Measurements from ENCODE around the gene CHKB. TPM values are rescaled to one million over a fixed set of nuclear protein-coding genes. Genes with fewer than 3 reads are reported as not detected.
"Not testable (repeated sequence)": the region's sequence is repeated elsewhere in the genome, so short reads cannot be mapped to it uniquely, and the experiment has no call there.

CHKB gene
- total RNA-seq, 1 experiment from 2014 or later: 14.3 TPM

DNA sequence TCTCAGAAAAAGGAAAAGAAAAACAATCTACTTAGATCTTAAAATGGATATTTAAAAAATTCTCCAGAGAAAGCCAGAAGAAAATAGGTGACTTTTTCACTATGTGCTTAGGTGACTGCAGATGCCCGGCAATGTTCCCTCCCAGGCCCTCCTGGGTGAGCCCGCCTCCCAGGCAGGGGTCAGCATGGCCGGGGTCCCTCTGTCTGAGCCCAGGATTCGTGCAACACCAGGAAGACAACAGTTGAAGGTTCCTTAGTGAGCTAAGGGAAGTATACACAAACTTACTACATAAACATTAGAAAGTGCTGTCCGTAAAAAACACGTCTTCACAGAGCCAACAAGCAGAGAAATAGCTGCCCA is 29.5 kb upstream of the CHKB start:
- DNase-seq (ENCODE audit: low read depth): no peak

DNA sequence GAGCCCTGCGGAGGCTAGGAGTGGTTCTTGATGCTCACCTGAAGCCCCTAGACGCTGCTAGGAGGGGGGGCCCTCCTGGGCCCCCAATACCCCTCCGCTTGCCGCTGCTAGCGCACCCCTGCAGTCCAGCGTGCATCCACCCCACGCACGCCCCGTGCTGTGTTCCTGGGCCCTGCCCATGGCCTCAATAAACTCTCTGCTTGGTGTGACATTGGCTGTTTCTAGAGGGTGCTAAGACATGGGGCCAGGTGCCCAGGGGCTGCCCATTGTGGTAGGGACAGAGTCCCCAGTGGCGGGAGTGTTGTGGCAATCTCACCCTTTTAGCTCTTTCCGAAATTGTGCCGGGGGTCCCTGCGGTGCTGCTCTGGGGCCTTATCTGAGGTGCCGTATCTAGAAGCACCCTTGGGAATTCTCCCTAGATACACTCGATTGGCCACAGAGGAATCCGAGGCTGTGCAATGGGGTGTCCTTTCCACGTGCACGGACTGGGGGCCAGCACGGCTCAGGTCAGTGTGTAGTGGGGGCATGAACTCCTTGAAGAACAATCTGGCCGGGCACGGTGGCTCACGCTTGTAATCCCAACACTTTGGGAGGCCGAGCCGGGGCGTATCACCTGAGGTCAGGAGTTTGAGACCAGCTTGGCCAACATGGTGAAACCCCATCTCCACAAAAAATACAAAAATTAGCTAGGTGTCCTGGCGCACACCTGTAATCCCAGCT is 28.9 kb upstream of the CHKB start:
- no peak for DNase-seq (ENCODE audit: low read depth)

DNA sequence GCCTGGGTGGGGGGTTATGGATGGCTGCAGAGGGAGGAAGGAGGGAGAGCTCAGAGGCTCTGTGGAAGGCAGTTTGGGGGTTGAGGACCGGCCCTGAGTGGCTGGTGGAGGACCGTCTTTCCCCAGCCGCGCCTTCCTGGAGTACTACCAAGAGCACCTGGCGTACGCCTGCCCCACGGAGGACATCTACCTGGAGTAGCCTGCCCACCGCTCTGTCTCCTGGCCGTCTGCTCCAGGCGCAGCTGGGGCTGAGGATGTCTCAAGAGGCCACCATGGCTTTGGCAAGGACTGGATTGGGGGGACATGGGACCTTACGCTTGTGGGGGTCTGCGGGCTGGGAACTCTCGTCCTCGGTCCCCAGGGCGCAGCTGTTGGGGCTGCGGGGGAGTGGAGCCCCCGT is 27.9 kb upstream of the CHKB start:
- no peak for DNase-seq (ENCODE audit: low read depth)

DNA sequence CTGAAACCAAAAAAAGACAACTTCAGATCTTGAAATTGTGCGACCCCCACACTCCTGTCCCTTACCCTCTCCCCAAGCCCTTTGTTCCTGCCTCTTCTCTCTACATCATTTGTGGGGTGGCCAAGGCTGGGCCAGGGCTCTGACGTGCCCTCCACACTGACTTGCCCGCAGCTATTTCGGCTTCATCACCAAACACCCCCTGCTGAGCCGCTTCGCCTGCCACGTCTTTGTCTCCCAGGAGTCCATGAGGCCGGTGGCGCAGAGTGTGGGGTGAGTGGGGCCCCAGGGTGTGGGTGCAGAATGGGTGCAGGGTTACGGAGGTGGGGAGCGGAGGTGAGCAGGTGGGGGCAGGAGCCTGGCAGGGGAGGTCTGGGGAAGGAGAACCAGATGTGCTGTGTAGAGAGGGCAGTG is 27.4 kb upstream of the CHKB start:
- DNase-seq (ENCODE audit: low read depth): no peak

DNA sequence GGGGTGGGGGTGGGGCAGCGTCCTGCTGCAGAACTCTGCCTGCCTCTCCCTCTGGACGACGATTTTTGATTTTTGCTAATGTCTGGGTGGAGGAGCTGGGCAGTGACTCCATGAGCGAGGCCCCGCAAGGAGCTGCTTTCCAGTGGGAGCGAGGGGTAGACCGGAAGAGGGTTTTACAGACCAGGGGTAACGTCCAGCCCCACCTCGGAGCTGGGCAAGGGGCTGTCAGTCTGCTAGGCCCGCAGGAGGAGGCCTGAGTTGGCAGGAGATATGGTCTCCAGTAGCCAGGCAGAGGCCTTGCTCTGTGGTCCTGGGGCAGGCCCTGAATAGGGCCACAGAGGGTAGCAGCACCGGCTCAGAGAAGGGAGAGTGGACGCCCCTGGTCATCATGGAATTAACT is 26.9 kb upstream of the CHKB start:
- no peak for DNase-seq (ENCODE audit: low read depth)

DNA sequence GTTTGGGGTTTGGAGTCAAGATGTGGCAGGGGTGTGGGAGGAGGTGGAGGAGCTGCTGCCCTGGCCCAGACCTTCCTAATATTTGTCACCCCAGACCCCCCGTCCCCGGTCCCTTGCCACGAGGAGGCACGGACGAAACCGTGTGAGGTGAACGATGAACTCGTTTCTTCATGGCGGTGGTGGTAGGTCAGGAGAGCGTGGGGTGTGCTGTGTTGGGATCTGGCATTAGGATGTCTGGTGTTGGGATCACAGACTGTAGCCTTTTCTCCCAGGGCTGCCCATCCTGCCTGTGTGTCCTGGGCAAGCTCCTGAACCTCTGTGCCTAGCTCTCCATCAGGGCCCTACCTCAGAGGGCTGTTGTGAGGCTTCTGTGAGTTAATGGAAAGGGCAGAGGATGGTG is 26.3 kb upstream of the CHKB start:
- DNase-seq (ENCODE audit: low read depth): no peak

DNA sequence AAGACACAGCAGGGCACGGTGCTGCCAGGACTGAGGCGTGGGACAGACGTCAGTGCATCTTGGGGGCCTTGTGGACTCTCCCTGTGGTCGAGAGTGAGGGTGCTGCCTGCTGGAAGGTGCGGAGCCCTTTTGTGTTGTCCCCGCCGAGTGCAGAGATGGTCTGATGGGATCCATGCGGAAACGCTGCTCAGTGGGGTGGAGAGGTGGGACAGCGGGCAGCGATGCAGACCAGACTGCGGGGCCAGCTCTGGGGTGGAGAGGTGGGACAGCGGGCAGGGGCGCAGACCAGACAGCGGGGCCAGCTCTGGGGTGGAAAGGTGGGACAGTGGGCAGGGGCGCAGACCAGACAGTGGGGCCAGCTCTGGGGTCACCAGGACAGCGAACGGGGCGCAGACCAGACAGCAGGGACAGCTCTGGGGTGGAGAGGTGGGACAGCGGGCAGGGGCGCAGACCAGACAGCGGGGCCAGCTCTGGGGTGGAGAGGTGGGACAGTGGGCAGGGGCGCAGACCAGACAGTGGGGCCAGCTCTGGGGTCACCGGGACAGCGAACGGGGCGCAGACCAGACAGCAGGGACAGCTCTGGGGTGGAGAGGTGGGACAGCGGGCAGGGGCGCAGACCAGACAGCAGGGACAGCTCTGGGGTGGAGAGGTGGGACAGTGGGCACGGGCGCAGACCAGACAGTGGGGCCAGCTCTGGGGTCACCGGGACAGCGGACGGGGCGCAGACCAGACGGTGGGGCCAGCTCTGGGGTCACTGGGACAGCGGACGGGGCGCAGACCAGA is 25.6 kb upstream of the CHKB start:
- not testable (repeated sequence) for DNase-seq (ENCODE audit: low read depth)

DNA sequence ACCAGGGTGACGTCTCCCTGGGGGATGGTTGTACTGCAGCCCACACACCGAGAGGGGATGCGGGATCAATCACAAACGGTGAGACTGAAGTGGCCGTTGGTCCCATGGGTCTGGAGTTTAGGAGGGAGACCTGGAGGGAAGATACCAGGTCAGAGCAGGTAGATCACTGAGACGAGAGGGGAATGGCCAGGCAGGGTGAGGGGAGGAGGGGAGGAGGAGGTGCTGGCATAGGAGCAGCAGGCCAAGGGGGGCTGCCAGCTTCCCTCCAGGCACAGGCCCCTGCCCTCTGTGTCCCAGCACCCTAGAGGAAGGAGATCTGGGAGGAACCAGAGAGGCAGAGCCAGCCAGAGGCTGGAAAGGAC is 25.0 kb upstream of the CHKB start:
- no peak for DNase-seq (ENCODE audit: low read depth)

DNA sequence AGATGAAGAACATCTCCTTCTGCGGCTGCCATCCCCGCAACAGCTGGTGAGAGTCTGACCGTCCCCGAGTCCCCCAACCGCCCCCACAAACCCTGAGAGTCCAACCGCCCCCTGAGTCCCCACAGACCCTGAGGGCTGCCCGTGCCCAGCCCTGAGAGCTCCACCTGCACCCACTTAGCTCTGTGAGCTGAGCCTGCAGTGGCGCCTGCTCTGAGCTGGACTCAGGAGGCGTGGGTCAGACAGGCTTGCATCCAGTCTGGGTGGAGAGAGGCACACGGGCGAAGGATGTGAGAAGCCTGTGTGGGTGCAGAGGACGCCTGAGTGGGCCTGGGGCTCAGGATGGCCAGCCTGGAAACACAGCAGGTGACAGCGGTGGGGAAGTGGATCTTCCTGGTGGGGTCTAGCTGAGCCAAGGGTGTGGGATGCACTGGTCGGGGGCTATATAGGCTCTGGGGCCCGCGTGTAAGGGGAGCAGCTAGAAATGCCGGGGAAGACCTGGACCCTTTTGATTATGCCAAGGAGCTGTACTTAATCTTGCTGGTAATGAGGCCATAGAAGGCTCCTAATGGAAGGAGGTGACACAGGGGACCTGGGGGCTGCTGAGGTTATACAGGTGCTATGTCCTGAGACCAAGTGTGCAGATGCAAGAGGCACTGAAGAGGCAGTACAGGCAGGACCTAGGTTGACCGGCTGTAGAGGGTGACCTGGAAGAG is 24.5 kb upstream of the CHKB start:
- no peak for DNase-seq (ENCODE audit: low read depth)

DNA sequence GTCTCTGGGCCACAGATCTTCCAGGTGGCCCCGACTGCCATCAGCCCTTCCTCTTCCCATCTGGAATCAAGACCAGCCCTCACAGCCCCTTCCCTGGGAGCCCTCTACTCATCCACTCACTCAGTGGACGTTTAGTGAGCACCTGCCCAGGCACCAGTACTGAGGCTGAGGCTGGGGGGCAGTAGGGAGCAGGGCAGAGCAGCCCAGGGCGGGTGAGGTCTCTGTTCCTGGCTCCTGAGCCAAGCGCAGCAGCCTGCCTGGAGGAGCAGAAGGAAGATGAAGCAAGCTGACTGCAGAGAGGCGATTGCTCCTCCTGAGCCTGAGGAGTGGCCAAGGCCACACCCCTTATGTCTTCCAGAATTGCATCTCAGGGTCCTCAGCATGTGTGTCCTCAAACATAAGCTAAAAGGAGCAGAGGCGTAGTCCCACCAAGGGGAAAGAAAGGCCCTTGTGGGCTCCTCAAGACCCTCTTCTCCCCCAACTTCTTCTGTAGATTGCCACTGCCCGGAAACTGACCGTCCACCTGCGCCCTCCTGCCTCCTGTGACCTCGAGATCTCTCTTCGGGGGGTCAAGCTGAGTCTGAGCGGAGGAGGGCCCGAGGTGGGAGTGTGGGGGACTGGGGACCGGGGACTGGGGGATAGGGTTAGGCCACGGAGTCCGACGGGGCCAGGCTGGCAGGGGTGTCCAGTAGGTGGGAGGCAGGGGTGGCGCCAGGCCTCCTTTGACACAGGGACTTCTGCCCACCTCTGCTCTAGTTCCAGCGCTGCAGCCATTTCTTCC is 23.7 kb upstream of the CHKB start:
- no peak for DNase-seq (ENCODE audit: low read depth)

DNA sequence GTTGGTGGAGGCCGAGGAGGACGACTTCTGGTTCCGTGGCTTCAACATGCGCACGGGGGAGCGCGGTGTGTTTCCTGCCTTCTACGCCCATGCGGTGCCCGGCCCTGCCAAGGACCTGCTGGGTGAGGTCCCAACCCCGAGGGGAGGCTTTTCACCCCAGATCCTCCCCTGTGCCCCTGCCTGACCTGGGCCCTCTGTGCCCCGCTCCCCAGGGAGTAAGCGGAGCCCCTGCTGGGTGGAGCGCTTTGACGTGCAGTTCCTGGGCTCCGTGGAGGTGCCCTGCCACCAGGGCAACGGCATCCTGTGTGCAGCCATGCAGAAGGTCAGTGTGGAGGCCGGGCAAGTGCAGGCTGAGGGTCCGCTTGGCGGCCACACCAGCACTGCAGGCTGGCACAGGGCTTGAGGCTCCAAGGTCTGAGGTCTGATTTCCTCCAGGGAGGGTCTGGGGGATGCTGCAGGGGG is 23.0 kb upstream of the CHKB start:
- no peak for DNase-seq (ENCODE audit: low read depth)

DNA sequence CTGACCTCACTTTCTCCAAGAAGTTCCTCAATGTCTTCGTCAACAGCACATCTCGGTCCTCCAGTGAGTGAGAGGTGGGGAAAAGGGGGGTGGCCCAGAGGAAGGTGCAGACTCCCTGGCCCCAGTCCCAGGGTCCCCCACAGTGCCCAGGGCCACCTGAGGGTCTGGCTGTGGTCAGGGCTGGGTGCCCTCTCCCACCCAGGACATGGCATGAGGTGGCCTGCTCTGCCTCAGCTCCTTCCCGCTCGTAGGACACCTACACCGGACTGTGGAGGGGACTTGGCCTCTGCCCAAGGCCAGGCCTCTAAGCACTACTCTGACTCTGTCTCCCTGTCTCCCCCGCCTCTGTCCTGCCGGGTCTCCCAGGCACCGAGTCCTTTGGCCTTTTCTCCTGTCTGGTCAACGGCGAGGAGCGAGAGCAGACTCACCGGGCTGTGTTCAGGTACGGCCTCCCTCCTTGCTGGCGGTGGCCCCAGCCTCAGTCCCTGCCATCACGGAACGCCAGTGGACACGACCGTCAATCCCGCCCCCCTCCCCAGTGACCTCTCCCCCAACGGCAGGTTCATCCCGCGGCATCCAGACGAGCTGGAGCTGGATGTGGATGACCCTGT is 22.5 kb upstream of the CHKB start:
- no peak for DNase-seq (ENCODE audit: low read depth)

DNA sequence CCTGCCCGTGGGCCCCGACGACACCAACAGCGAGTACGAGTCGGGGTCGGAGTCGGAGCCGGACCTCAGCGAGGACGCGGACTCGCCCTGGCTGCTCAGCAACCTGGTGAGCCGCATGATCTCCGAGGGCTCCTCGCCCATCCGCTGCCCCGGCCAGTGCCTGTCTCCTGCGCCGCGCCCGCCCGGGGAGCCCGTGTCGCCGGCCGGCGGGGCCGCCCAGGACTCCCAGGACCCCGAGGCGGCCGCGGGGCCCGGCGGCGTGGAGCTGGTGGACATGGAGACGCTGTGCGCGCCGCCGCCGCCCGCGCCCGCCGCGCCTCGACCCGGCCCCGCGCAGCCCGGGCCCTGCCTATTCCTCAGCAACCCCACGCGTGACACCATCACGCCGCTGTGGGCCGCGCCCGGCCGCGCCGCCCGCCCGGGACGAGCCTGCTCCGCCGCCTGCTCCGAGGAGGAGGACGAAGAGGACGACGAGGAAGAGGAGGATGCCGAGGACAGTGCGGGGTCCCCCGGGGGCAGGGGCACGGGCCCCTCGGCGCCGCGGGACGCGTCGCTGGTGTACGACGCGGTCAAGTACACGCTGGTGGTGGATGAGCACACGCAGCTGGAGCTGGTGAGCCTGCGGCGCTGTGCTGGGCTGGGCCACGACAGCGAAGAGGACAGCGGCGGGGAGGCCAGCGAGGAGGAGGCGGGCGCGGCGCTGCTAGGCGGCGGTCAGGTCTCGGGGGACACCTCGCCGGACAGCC is 21.8 kb upstream of the CHKB start:
- DNase-seq (ENCODE audit: low read depth): no peak

DNA sequence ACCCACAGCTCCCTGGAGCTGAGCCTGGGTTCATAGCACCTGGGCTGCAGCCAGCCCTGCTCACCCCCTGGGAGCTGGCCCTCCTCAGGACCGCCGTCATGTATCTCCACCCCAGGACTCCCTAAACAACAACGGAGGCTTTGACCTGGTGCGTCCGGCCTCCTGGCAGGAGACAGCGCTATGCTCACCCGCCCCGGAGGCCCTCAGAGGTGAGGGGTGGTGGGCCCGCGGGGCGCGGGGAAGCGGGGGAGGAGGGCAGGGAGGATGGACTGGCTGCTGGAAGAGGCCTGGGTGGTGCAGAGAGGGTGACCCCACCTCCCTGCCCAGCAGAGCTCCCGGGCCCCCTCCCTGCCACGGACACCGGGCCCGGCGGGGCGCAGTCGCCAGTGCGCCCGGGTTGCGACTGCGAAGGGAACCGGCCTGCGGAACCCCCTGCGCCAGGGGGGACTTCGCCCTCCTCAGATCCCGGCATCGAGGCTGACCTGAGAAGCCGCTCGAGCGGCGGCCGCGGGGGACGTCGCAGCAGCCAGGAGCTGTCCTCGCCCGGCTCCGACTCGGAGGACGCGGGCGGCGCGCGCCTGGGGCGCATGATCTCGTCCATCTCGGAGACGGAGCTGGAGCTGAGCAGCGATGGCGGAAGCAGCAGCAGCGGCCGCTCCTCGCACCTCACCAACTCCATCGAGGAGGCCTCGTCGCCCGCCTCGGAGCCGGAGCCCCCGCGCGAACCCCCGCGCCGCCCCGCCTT is 21.0 kb upstream of the CHKB start:
- no peak for DNase-seq (ENCODE audit: low read depth)

DNA sequence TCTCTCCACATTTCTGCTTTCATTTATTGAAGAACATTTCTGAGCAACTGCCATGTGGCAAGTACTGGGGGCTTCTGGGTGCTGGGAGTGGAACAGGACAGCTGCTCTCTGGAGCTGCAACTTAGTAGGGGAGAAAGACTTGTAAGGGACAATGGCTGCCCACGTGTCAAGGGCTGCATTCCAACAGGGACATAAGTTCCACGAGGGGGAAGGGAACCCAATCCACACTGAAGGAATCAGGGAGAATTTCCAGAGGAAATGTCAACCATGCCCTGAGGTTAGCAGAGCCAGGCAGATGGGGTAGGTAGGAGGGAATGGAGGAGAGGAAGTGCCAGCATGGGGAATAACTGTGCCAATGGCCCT is 19.7 kb upstream of the CHKB start:
- no peak for DNase-seq (ENCODE audit: low read depth)

DNA sequence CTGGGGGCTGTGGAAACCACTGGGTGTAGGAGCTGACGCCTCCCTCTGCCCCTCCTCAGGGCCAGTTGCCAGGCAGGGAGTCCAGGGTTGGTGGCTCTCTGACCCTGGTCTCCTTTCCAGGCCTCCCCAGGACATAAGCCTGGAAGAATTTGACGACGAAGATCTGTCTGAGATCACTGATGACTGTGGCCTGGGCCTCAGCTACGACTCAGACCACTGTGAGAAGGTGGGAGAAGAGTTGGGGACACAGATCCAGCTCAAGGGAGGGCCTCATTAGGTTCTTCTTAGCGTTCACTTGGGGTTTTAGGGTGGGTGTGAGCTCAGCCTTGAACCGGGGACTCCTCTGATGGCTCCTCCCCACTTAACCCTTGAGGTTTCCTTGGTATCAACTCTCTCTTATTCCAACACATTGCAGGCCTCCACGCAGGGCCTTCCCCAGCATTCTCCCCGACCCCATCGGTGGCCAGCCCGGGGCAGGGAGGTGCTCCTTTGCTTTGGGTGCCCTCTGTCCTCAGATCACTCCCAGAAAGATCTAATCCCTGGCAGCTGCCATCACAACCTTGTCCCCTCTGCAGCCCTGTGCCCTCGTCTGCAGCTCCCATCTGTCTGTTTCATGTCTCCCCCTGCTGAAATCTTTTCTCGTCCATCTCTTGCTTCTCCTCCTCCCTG is 19.2 kb upstream of the CHKB start:
- DNase-seq (ENCODE audit: low read depth): no peak

DNA sequence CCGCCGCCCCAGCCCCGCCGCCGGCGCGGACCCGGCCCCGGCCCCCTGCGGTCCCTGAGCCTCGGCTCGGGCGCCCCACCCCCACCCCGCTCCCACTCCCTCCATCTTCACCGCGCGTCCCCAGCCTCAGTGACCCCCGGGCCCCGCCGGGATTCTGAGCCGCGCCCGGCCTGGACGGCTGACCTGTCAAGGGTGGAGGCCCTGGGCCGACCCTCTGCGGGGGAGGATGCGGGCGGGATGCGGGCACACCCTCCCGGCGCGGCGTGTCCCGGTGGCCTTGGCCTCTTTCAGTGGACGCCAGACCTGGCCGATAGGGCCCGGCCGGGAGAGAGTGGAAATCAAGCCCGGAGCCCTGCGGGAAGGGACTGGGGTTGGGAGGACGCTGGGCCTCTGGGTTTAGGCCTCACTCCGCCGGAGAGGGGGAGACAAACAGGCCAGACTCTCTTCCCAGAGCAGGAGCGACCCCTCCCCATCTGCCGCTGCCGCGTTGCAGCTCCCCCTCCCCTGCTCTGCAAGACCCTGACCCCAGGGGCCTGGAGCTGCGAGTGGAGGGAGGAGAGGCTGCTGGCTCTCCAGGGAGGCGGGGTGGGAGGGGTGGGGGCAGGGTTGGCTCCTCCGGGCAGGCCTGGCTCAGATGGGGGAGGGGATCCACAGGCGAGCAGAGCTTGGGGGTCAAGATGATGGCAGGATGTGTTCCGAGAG is 18.5 kb upstream of the CHKB start:
- DNase-seq (ENCODE audit: low read depth): no peak

DNA sequence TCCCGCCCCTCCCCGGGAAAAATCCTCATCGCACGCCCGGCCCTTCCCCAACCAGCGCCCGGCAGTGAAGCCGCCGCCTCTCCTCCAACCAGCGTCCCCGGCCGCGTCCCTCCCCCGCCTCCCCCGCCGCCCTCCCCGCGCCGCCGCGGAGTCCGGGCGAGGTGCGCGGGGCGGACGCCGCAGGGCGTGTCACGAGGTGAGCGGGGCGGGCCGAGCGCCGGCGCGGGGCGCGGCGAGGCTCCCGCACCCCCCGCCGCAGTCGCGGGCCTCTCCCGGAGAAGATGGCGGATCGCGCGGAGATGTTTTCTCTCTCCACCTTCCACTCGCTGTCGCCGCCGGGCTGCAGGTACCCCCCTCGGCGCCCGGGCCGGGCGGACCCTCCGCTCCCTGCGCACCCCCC is 17.9 kb upstream of the CHKB start, which contains the start of gene MAPK8IP2:
Gene MAPK8IP2, plus strand, starts transcription at position 256 of the 400 bp plus-strand sequence. Its CDS starts 26 bp downstream, at position 282.
- DNase-seq (ENCODE audit: low read depth): no peak
